GM12872 (cell line): ENCODE measurements around the gene RSPH6A.
A peak's percentile ranks its signal among the peaks of the same experiment; 100 is the strongest.

Experiments
- TF ChIP-seq, protein P1 (sequence below): IDR thresholded peaks from 3 replicates; pipeline ENCODE4 v1.5.1; 2011; ENCODE audit warnings: low read depth, mild to moderate bottlenecking, low read length, moderate library complexity; ENCODE audit not compliant: insufficient read depth

Gene RSPH6A

DNA sequence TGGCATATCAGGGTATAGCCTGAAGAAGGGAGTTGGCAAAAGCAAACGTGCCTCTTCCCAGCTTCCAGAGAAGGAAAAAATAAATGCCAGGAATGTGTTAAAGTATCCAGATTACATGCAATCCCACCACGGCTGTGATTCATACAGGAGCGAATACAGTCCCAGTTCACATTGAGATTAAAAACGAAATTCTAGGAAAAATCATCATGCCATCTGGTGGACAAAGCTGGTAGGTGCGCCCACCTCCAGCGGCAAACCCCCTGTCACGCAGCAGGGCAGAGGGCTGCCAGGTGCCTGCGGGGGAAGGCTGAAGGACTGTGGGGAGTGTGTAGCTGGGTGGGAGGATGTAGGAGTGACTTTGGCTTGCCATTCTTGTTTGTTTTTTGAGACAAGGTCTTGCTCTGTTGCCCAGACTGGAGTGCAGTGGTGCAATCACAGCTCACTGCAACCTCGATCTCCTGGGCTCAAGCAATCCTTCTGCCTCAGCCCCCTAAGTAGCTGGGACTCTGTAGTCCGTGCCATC is 16.1 kb downstream of the RSPH6A start:
- TF ChIP-seq, protein P1, sequence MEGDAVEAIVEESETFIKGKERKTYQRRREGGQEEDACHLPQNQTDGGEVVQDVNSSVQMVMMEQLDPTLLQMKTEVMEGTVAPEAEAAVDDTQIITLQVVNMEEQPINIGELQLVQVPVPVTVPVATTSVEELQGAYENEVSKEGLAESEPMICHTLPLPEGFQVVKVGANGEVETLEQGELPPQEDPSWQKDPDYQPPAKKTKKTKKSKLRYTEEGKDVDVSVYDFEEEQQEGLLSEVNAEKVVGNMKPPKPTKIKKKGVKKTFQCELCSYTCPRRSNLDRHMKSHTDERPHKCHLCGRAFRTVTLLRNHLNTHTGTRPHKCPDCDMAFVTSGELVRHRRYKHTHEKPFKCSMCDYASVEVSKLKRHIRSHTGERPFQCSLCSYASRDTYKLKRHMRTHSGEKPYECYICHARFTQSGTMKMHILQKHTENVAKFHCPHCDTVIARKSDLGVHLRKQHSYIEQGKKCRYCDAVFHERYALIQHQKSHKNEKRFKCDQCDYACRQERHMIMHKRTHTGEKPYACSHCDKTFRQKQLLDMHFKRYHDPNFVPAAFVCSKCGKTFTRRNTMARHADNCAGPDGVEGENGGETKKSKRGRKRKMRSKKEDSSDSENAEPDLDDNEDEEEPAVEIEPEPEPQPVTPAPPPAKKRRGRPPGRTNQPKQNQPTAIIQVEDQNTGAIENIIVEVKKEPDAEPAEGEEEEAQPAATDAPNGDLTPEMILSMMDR = peak; percentile 89

DNA sequence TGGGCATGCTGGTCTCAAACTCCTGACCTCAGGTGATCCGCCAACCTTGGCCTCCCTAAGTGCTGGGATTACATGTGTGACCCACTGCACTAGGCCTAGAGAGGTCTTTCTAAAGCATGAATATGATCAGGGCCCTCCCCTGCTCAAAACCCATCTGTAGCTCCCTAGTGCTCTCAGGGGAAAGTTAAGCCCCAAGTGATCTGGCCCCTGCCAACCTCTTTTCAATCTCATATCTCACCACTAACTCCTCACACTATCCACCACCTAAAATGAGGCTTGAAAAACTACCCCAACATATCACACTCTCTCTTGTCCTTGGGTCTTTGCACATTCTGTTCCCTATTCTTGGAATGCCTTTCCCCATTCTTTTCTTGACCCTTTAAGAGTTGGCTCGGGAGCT is 20.5 kb downstream of the RSPH6A start:
- TF ChIP-seq, protein P1 = no peak

DNA sequence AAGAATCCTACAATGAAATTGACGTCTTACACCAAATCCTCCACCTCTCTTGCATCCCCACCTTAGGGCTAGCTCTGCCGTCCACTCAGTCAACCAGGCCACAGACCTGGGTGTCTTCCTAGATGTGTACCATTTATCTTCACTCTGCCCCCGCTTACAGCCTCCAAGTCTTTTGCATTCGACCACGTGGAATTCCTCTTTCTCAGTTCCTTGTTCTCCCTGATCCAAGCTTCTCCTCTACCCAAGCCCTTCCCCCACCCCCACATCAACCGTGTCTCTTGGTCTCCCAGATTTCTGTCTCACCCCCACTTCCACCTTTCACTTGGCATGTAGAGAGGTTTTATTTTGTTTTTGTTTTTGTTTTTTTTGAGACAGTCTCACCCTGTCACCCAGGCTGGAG is 21.2 kb downstream of the RSPH6A start:
- TF ChIP-seq, protein P1 = no peak

DNA sequence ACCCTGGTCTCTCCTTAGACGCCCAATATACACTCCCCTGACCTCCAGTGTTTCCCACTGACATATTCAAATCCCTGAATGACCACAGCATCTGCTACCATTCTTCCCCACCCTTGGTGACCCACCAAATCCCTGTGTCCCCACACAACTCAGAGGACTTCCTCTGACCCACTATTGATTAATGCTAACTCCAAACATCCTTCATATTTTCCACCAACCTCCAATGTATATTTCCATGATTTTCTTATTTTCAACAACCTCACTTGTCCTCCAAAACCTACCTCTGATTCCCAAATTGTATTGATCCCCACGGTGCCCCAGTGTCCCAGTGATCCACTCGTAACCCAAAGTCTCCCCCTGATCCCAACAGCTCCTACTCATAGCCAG is 21.9 kb downstream of the RSPH6A start:
- TF ChIP-seq, protein P1 = no peak

DNA sequence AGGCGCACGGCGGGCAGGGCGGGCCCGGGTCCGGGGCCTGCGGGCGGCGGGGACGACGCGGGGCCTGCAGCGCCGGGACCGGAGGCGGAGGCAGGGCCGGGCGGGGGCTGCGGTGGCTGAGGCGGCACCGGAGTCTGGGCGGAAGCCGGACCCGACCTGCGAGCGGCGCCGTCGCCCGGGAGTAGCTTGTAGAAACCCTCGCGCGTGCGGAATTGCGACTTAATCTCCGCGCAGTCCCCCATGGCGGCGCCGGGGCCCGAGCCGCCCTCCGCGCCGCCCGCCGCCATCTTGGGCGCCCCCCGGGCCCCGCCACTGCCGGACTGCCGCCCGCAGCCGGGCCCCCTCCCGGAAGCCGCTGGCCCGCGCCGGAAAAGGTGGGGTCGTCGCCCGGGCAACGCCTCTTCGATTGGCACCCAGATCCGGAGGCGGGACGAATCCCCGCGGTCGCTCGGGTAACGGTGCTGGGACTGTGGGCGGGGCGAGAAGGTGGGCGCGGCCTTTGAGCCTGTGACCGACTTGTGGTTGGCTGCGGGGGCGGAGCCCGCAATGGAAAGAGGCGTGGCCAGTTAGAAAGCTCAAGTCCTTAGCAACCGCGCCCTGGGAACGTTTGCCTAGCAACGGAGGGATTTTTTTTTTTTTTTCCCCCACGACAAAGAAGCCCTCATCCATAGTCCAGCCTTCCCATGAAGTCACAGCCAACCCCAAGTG is 22.5 kb downstream of the RSPH6A start, which contains the start of gene DMWD:
DMWD (minus strand) TSS at position 376 of the 708 bp plus-strand sequence; CDS start at position 287, 89 bp downstream.
- TF ChIP-seq, protein P1 = no peak

DNA sequence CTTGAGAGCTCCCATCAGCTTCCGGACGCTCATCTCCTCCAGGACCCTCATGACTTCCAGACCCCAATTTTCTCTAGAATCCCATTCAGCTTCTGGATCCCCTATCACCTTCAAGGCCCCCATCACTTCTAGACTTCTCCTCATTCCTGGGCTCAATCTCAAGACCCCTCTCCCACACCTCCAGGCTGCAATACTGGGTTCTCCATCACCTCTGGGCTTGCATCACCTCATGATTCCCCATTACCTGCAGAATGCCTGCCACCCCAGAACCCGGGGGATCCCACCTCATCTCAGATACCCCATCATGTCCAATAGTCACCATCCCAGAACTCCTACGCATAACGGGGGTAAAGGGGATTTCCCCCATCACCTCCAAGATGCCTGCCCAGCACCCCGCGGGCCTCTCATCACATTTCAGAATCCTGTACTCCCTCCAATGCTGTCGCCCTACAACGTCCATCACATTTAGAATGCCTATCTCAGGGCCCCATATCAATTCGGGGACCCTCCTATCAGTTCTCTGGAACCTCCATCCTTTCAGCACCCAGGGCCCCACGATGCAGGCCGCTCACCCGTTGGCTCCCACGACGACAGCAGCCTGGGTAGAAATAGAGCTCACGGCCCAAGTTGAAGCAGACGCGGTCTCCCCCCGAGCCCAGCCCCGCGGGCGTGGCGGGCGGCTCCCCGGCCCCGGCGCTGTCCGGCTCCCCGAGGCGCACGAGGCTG is 23.2 kb downstream of the RSPH6A start:
- TF ChIP-seq, protein P1 = no peak

DNA sequence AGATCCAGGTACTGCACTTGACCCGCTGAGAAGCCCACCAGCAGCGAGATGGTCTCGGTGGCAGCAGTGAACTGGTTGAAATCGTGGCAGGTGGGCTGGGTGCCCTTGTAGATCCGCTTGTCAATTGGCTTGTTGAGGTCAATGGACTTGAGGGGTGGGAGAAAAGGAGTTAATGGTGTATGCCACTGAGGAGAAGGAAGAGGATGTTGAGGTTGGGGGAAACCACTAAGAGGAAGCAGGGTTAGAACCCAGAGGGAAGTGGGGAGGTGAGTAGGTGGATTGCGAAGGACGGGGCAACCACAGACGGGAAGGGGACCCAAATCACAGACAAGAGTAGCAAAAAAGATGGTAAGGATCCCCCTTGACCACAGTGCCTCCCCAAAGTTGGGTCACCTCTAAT is 24.2 kb downstream of the RSPH6A start:
- TF ChIP-seq, protein P1 = no peak
